ENCODE data around the gene MRPL50.

- TF ChIP-seq EZH2phosphoT487 (IDR thresholded peaks at IDR 0.05; ENCODE audit: insufficient read depth, low read depth) (no peak), EZH2 (IDR thresholded peaks at IDR 0.05; ENCODE audit: insufficient read depth, poor library complexity, severe bottlenecking) (no peak)
These were observed 29.7 kb upstream of the MRPL50 start for GRCh38 chr9:101427957-101428655.

Measured in GM23248 (cell line).